ENCODE data around the gene PDHA2.

DNA sequence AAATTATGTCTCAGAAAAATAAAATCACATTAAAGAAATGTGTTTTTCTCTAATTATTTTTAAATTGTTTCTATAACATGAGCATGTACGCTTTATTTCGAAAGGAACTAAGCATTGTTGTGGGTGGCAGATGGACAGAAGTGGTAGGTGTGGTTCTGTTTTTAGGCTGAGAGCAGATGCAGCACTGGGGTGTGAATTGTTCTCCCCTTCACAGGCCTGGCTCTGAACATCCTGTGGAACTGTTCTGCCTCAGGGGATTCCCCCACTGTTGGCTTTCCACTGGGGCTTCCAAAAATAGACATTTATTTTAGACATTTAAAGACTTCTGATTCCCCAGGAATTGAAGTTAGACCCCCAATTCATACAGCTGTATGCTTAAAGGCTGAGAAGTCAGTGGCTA is 41.9 kb upstream of the PDHA2 start:
- TF ChIP-seq BHLHE40 (IDR thresholded peaks at IDR 0.05; ENCODE audit: borderline replicate concordance), result no peak
- no peak for TF ChIP-seq HDGF (IDR thresholded peaks at IDR 0.05; ENCODE audit: borderline replicate concordance)
- TF ChIP-seq FOXA1 (IDR thresholded peaks at IDR 0.05), result no peak

Measured in HEK293T (cell line).